HG02840 (cell line): ENCODE data around the gene LIMA1.
A peak's percentile ranks its signal among the peaks of the same experiment; 100 is the strongest.
"Not testable (repeated sequence)": the region's sequence is repeated elsewhere in the genome, so short reads cannot be mapped to it uniquely, and the experiment has no call there.

Experiments
- ATAC-seq: cut with Tn5 transposase; IDR thresholded peaks from one replicate; pipeline ENCODE4 v1.9.1; 2021; ENCODE audit warnings: mild to moderate bottlenecking, moderate library complexity, moderate number of reproducible peaks; ENCODE audit not compliant: unreplicated experiment, low FRiP score

The LIMA1 gene

GRCh38 chr12:50283229-50283923 lies at the start of gene LIMA1:
Gene LIMA1, minus strand, starts transcription at chr12:50283520. Its CDS starts 34,769 bp downstream, at chr12:50248751.
- ATAC-seq: peak; percentile 81

- ATAC-seq: no peak
Measured at GRCh38 chr12:50331745-50332144, 48.4 kb upstream of the LIMA1 start.

- not testable (repeated sequence) for ATAC-seq
Measured at GRCh38 chr12:50328664-50329063, 45.3 kb upstream of the LIMA1 start.

- ATAC-seq: no peak
Measured at GRCh38 chr12:50326590-50327284, 43.4 kb upstream of the LIMA1 start.

GRCh38 chr12:50325890-50326391 lies 42.6 kb upstream of the LIMA1 start:
- ATAC-seq: no peak

GRCh38 chr12:50324770-50325169 lies 41.5 kb upstream of the LIMA1 start:
- not testable (repeated sequence) for ATAC-seq

GRCh38 chr12:50324077-50324476 lies 40.8 kb upstream of the LIMA1 start:
- not testable (repeated sequence) for ATAC-seq

GRCh38 chr12:50322206-50322605 lies 38.9 kb upstream of the LIMA1 start:
- ATAC-seq: no peak

- no peak for ATAC-seq
Measured at GRCh38 chr12:50317203-50317602, 33.9 kb upstream of the LIMA1 start.

- no peak for ATAC-seq
Measured at GRCh38 chr12:50315803-50316202, 32.5 kb upstream of the LIMA1 start.

GRCh38 chr12:50314636-50315312 lies 31.5 kb upstream of the LIMA1 start:
- ATAC-seq: no peak

- ATAC-seq: not testable (repeated sequence)
Measured at GRCh38 chr12:50313971-50314370, 30.7 kb upstream of the LIMA1 start.

- no peak for ATAC-seq
Measured at GRCh38 chr12:50313256-50313931, 30.1 kb upstream of the LIMA1 start.

- ATAC-seq: not testable (repeated sequence)
Measured at GRCh38 chr12:50311858-50312609, 28.7 kb upstream of the LIMA1 start.

GRCh38 chr12:50309950-50310349 lies 26.6 kb upstream of the LIMA1 start:
- ATAC-seq: no peak

GRCh38 chr12:50302686-50303085 lies 19.4 kb upstream of the LIMA1 start:
- ATAC-seq: no peak

- ATAC-seq: no peak
Measured at GRCh38 chr12:50297996-50298395, 14.7 kb upstream of the LIMA1 start.

GRCh38 chr12:50297027-50297426 lies 13.7 kb upstream of the LIMA1 start:
- no peak for ATAC-seq

GRCh38 chr12:50296554-50296953 lies 13.2 kb upstream of the LIMA1 start:
- no peak for ATAC-seq

GRCh38 chr12:50291377-50291776 lies 8.1 kb upstream of the LIMA1 start:
- ATAC-seq: no peak
